ENCODE results near the gene FAM83C. TPM values are rescaled to one million over a fixed set of nuclear protein-coding genes. Genes with fewer than 3 reads are reported as not detected.

Gene FAM83C
- total RNA-seq, 1 donor from 2014 or later = not detected

DNA sequence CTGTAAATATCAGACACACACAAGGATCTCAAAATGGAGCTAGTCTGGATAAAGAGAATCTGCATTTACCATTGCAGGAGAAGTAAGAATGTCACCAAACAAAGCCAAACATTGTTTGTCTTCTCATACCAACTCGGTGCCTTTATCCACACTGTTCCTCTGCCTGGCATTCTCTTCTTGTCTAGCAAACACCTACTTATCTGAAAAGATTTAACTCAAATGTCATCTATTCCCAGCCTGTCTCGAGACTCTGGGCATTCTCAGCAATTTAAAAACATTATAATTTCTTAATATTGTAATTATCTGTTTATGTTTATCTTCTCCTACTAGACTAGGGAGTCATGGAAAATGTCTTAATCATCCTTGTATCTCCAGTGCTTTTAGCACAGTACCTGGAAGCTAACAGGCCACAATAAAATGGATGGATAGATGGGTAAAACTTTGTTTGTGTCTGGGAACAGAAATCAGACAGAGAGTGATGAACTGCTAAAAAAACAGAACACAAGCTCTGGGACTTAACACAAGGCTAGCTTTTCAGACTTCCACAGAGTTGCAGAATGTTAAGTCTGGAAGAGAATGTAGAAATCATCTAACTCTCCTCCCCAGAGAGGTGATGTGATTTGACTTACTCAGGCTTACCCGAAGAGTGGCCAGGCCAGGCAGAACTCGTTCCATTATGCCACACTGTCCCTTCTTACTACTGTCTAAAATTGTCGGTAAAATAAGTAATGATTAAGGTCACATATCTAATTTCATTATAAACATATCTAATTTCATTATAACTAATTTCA lies 42.3 kb upstream of the FAM83C start:
- DNase-seq = no peak
- Mint-ChIP-seq H3K27me3 (no peaks in the 10 kb centered on the region), H3K27ac (no peak overlapping the region), H3K4me3 (no peak overlapping the region), H3K9me3 (no peaks in the 10 kb centered on the region), H3K36me3 (ENCODE audit: low read depth) (peaks cover 10% of the 10 kb centered on the region), H3K4me1 (no peaks in the 10 kb centered on the region)
- ChIA-PET CTCF (no interaction called here), POLR2A (no interaction called here)
- no peak for TF ChIP-seq CTCF (IDR thresholded peaks at IDR 0.05)
- intact Hi-C loops (cut with micrococcal nuclease) = no loop called here
- ATAC-seq (ENCODE audit: low read depth) = no peak

- CTCF ChIA-PET = no interaction called here
- H3K27ac Mint-ChIP-seq = no peak overlapping the region
- no peaks in the 10 kb centered on the region for H3K9me3 Mint-ChIP-seq
These were observed 41.4 kb upstream of the FAM83C start for GRCh38 chr20:35333606-35334005.

GRCh38 chr20:35332540-35333200 lies 40.4 kb upstream of the FAM83C start:
- intact Hi-C loops (cut with micrococcal nuclease) = no loop called here
- Mint-ChIP-seq H3K27ac (no peak overlapping the region), H3K27me3 (no peaks in the 10 kb centered on the region), H3K36me3 (ENCODE audit: low read depth) (peaks cover 10% of the 10 kb centered on the region), H3K9me3 (no peaks in the 10 kb centered on the region), H3K4me3 (no peak overlapping the region), H3K4me1 (no peaks in the 10 kb centered on the region)
- DNase-seq (no peak), ATAC-seq (ENCODE audit: low read depth) (no peak)
- ChIA-PET POLR2A (no interaction called here), CTCF (no interaction called here)
- no peak for TF ChIP-seq CTCF (IDR thresholded peaks at IDR 0.05)

More at GRCh38 chr20:35333606-35334005, 41.4 kb upstream of the FAM83C start:
- DNase-seq = no peak
- Mint-ChIP-seq H3K4me1 (no peaks in the 10 kb centered on the region), H3K36me3 (ENCODE audit: low read depth) (peaks cover 10% of the 10 kb centered on the region), H3K27me3 (no peaks in the 10 kb centered on the region), H3K4me3 (no peak overlapping the region)
- TF ChIP-seq CTCF (IDR thresholded peaks at IDR 0.05) = no peak
- intact Hi-C loops (cut with micrococcal nuclease) = no loop called here
- ATAC-seq (ENCODE audit: low read depth) = no peak
- POLR2A ChIA-PET = no interaction called here

- ChIA-PET POLR2A (no interaction called here), CTCF (interaction anchor here (1.2 to 2.4 kb wide), 4 partner anchors 12 to 27 kb away, joined by 3 to 8 read pairs (median 4); no protein-coding TSS in a partner anchor)
- no peak overlapping the region for H3K4me3 Mint-ChIP-seq
- TF ChIP-seq CTCF (IDR thresholded peaks at IDR 0.05) = no peak
- DNase-seq (no peak), ATAC-seq (ENCODE audit: low read depth) (peak; percentile 57)
- H3K4me1 Mint-ChIP-seq = no peaks in the 10 kb centered on the region
- H3K27ac Mint-ChIP-seq = no peak overlapping the region
- no peaks in the 10 kb centered on the region for H3K27me3 Mint-ChIP-seq
- peaks cover 10% of the 10 kb centered on the region for H3K36me3 Mint-ChIP-seq (ENCODE audit: low read depth)
- no peaks in the 10 kb centered on the region for H3K9me3 Mint-ChIP-seq
- intact Hi-C loops (cut with micrococcal nuclease) = loop anchor here (1.0 kb wide), 1 partner anchor 26 kb away; no protein-coding TSS in a partner anchor
These were observed 37.4 kb upstream of the FAM83C start for GRCh38 chr20:35329435-35330139.

DNA sequence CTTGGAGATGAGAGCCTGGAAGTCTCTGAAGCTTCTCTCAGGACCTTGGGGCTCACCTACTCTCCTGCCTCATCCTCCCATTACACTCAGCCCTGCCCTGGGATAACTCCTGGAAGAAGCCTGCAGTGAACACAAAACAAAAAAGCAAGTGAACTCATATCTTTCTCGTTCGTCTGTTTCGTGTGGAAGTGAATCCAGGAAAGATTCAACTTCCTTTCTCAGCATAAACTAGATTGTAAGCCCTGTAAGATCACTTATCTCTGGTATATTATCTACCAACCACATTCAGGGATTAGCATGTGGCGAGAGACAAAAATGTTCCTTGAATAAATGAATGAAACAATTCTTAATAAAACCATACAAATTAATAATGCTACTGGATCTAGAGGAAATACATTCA lies 36.5 kb upstream of the FAM83C start:
- H3K27me3 Mint-ChIP-seq = no peaks in the 10 kb centered on the region
- intact Hi-C loops (cut with micrococcal nuclease) = loop anchor here (1.0 kb wide), 1 partner anchor 25 kb away; no protein-coding TSS in a partner anchor
- POLR2A ChIA-PET = no interaction called here
- DNase-seq (no peak), ATAC-seq (ENCODE audit: low read depth) (no peak)
- CTCF ChIA-PET = interaction anchor here (1.2 to 2.4 kb wide), 4 partner anchors 13 to 26 kb away, joined by 3 to 8 read pairs (median 4); no protein-coding TSS in a partner anchor
- TF ChIP-seq CTCF (IDR thresholded peaks at IDR 0.05) = no peak
- peaks cover 8% of the 10 kb centered on the region for H3K36me3 Mint-ChIP-seq (ENCODE audit: low read depth)
- H3K4me3 Mint-ChIP-seq = no peak overlapping the region
- no peaks in the 10 kb centered on the region for H3K9me3 Mint-ChIP-seq
- no peak overlapping the region for H3K27ac Mint-ChIP-seq
- no peaks in the 10 kb centered on the region for H3K4me1 Mint-ChIP-seq

Measured in activated B cell treated with CpG ODN at 0.5 μM for 24 hours (primary cell).